Upper lobe of left lung (tissue), 6 donors: Measurements from ENCODE around the gene COL8A2. TPM values are rescaled to one million over a fixed set of nuclear protein-coding genes. Genes with fewer than 3 reads are reported as not detected.

Source experiments
- ATAC-seq, 2 donors: fragments of 200-7000 bp; cut with Tn5 transposase; one replicate each; pipeline ENCODE4 v1.9.1; 2022; ENCODE audit warnings: mild to moderate bottlenecking in 2 of 2, moderate library complexity in 2 of 2; ENCODE audit not compliant: low FRiP score in 2 of 2
- DNase-seq, 2 donors: peaks; one replicate each; pipeline ENCODE4 v3.0.0-alpha.2; 2019 to 2020
- H3K27ac ChIP-seq, 4 donors: fragments of 200-600 bp; sonication (generic); one replicate each; pipeline ENCODE4 v1.5.1; 2016 to 2019
- H3K27me3 ChIP-seq, 4 donors: fragments of 200-600 bp; sonication (generic); one replicate each; pipeline ENCODE4 v1.5.1; 2017 to 2019
- H3K36me3 ChIP-seq, 4 donors: fragments of 200-600 bp; sonication (generic); one replicate each; pipeline ENCODE4 v1.5.1; 2016 to 2019
- H3K4me1 ChIP-seq, 4 donors: fragments of 200-600 bp; sonication (generic); one replicate each; pipeline ENCODE4 v1.5.1; 2018 to 2019
- H3K4me3 ChIP-seq, 4 donors: fragments of 200-600 bp; sonication (generic); one replicate each; pipeline ENCODE4 v1.5.1; 2017 to 2019; ENCODE audit warnings: mild to moderate bottlenecking in 2 of 4, moderate library complexity in 1 of 4
- H3K9me3 ChIP-seq, 4 donors: fragments of 200-600 bp; sonication (generic); one replicate each; pipeline ENCODE4 v1.5.1; 2018 to 2019
- EP300 ChIP-seq, 4 donors: sonication (generic); formaldehyde crosslinking; IDR thresholded peaks; one replicate each; pipeline ENCODE4 v1.5.1; 2017; ENCODE audit warnings: antibody characterized with exemption in 4 of 4, control low read depth in 2 of 4
- POLR2A ChIP-seq, 4 donors: fragments of 450-650 bp; IDR thresholded peaks; one replicate each; pipeline ENCODE4 v1.5.1; 2016 to 2017; ENCODE audit warnings: antibody characterized with exemption in 4 of 4, mild to moderate bottlenecking in 2 of 4
- POLR2AphosphoS5 ChIP-seq, 2 donors: sonication (generic); formaldehyde crosslinking; IDR thresholded peaks; one replicate each; pipeline ENCODE4 v1.5.1; 2017; ENCODE audit warnings: antibody characterized with exemption in 2 of 2
- WGBS, 2 donors: methylation state at CpG; one replicate each; pipeline ENCODE4 v1.1.5; 2017 to 2018; 5-methylcytosine and 5-hydroxymethylcytosine counted together
- total RNA-seq, 6 donors: library from RNA; depleted of rRNA in 4 of 6; stranded (reverse); fragments of >200 nt in 4 of 6; gene quantifications; one replicate each; pipeline versions ENCODE4 v1.1.0 to v1.2.1, GENCODE V29; 2016 to 2021
- TF ChIP-seq, protein P1 (sequence below), 6 experiments: fragments of 450-650 bp in 4 of 6; fragments of 200-600 bp in 2 of 6; sonication (generic) in 2 of 6; IDR thresholded peaks; one replicate each; pipeline ENCODE4 v1.5.1; 2016 to 2019; ENCODE audit warnings: antibody characterized with exemption in 6 of 6
- donor health status: DM: no; HTN: no; CAD: no; lungs with moderate emphysema.
- donor health status: DM: no; HTN: yes; CAD: no; lungs with severe emphysema.

COL8A2 gene
- total RNA-seq, 6 donors from 2014 or later = 2.5 to 20.8 (median 11.4) TPM

DNA sequence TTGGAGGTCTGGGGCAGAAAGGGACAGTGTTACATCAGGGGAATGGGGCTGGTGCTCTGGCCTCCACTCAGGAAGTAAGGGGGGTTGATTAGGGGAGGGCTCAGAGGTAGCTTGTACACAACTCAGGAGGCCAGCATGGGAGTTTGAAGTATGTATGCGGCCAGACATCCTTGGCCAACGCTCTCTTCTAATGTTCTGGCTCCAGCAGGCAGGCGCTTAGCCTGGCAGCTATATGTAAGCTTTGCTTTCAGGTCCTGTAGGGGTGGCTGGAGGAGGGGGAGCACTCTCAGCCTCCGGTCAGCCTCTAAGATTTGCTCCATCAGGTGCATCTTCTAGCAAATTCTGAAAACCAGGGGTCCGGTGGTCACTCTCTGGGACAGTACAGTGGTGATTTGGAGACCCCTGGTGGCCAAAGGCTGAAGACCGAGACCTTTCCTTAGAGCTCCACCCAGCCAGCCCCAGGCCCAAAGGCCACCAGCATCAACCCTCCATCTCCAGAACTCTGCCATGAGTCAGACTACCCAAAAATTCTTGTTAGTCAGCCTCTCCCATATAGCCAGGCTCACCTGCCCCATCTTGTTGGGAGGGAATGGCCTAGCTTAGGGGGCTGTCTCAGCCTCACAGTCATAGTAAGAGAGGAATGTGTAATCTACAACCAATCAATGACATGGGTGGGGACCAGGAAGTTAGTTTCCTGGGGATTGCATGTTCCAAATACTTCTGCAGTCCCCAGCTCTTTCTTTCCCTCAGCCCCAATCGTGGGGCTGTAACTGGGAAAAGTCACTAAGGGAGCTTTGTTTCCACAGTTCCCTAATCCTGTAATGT, 9.7 kb upstream of the COL8A2 start:
- Histone ChIP-seq H3K4me1 (peaks cover 18 to 29% (median 25%) of the 10 kb centered on the region in 4 donors), H3K27ac (peak overlapping the region in 3 of 4 donors; percentile 10 to 76 (median 21)), H3K9me3 (no peaks in the 10 kb centered on the region), H3K36me3 (peaks cover 10 to 38% (median 30%) of the 10 kb centered on the region in 4 donors), H3K4me3 (no peak overlapping the region), H3K27me3 (no peaks in the 10 kb centered on the region)
- TF ChIP-seq, protein P1, sequence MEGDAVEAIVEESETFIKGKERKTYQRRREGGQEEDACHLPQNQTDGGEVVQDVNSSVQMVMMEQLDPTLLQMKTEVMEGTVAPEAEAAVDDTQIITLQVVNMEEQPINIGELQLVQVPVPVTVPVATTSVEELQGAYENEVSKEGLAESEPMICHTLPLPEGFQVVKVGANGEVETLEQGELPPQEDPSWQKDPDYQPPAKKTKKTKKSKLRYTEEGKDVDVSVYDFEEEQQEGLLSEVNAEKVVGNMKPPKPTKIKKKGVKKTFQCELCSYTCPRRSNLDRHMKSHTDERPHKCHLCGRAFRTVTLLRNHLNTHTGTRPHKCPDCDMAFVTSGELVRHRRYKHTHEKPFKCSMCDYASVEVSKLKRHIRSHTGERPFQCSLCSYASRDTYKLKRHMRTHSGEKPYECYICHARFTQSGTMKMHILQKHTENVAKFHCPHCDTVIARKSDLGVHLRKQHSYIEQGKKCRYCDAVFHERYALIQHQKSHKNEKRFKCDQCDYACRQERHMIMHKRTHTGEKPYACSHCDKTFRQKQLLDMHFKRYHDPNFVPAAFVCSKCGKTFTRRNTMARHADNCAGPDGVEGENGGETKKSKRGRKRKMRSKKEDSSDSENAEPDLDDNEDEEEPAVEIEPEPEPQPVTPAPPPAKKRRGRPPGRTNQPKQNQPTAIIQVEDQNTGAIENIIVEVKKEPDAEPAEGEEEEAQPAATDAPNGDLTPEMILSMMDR (IDR thresholded peaks at IDR 0.05) = peak; percentile 53 to 69 (median 60)
- no peak for TF ChIP-seq POLR2AphosphoS5 (IDR thresholded peaks at IDR 0.05)
- ATAC-seq (peak; percentile 65 to 86), DNase-seq (peak in 1 of 2 donors; percentile 48)
- 62 to 66% methylated on average over 7 of the region's 7 CpGs for WGBS, 2 donors

DNA sequence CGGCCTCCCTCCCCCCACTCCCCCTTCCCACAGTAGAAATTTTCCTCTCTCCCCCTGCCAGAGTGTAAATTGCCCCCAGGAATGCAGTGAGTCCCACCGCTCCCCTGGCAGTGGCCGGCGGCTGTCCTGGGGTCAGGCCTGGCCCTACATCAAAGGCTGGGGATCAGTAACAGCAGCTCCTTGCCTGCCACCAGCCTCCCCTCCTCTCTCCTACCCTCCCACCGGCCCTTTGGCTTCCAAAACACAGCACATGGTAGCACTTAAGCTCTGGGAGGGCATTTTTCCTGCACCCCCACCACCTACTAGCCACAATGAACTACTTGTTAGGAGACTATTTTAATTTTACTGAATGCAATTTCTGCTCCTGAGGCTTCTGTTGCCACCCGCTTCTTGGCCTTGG, 9.0 kb upstream of the COL8A2 start:
- H3K4me3 ChIP-seq = no peak overlapping the region
- peaks cover 18 to 29% (median 25%) of the 10 kb centered on the region in 4 donors for H3K4me1 ChIP-seq
- no peak overlapping the region for H3K27ac ChIP-seq
- no peaks in the 10 kb centered on the region for H3K9me3 ChIP-seq
- no peak for TF ChIP-seq POLR2A (IDR thresholded peaks at IDR 0.05)
- TF ChIP-seq, protein P1 (IDR thresholded peaks at IDR 0.05) = no peak
- TF ChIP-seq POLR2AphosphoS5 (IDR thresholded peaks at IDR 0.05) = no peak
- TF ChIP-seq EP300 (IDR thresholded peaks at IDR 0.05) = no peak
- WGBS, 2 donors = 78 to 79% methylated on average over 5 to 6 of the region's 6 CpGs
- DNase-seq = no peak
- no peak for ATAC-seq
- peaks cover 5 to 31% (median 23%) of the 10 kb centered on the region in 4 donors for H3K36me3 ChIP-seq
- no peaks in the 10 kb centered on the region for H3K27me3 ChIP-seq

DNA sequence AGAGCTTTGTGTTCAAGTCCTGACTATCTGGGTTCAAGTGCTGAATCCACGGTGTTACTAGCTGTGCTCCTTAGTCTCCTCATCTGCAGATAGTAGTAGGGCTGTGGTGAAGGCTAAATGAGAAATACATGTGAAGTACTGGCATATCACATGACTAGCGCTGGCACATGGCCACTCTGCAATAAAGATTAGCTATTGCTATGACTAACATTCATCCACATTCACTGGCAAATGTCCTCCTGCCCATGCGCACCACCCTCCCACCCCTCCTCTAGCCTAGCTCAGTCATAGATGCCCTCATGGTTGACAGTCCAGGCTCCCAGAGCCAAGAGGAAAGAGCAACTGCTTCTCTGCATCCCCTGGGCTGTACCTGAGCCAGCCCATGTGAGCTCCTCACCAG, 8.5 kb upstream of the COL8A2 start:
- H3K9me3 ChIP-seq = no peaks in the 10 kb centered on the region
- H3K4me1 ChIP-seq = peaks cover 18 to 29% (median 25%) of the 10 kb centered on the region in 4 donors
- 73 to 81% methylated on average over 3 of the region's 3 CpGs for WGBS, 2 donors
- H3K4me3 ChIP-seq = no peak overlapping the region
- DNase-seq (no peak), ATAC-seq (peak; percentile 42 to 46)
- H3K27ac ChIP-seq = no peak overlapping the region
- no peaks in the 10 kb centered on the region for H3K27me3 ChIP-seq
- H3K36me3 ChIP-seq = peaks cover 5 to 25% (median 21%) of the 10 kb centered on the region in 4 donors
- TF ChIP-seq EP300 (IDR thresholded peaks at IDR 0.05) = no peak
- TF ChIP-seq POLR2AphosphoS5 (IDR thresholded peaks at IDR 0.05) = no peak
- TF ChIP-seq, protein P1 (IDR thresholded peaks at IDR 0.05) = no peak
- no peak for TF ChIP-seq POLR2A (IDR thresholded peaks at IDR 0.05)

GRCh38 chr1:36132029-36132428, 7.0 kb upstream of the COL8A2 start:
- DNase-seq = no peak
- ATAC-seq = no peak
- TF ChIP-seq EP300 (IDR thresholded peaks at IDR 0.05) (no peak), POLR2A (IDR thresholded peaks at IDR 0.05) (no peak), POLR2AphosphoS5 (IDR thresholded peaks at IDR 0.05) (no peak)
- TF ChIP-seq, protein P1 (IDR thresholded peaks at IDR 0.05) = no peak
- Histone ChIP-seq H3K4me1 (peaks cover 18 to 26% (median 24%) of the 10 kb centered on the region in 4 donors), H3K9me3 (no peaks in the 10 kb centered on the region), H3K36me3 (peaks cover 4 to 11% (median 7%) of the 10 kb centered on the region in 4 donors), H3K27ac (no peak overlapping the region), H3K27me3 (no peaks in the 10 kb centered on the region), H3K4me3 (no peak overlapping the region)
- 78 to 86% methylated on average over 3 of the region's 3 CpGs for WGBS, 2 donors

- Histone ChIP-seq H3K4me1 (peaks cover 6 to 21% (median 10%) of the 10 kb centered on the region in 4 donors), H3K9me3 (no peaks in the 10 kb centered on the region), H3K4me3 (no peak overlapping the region), H3K27me3 (peaks cover 0 to 12% (median 2%) of the 10 kb centered on the region in 4 donors), H3K27ac (no peak overlapping the region), H3K36me3 (no peaks in the 10 kb centered on the region)
- WGBS, 2 donors = 88 to 98% methylated on average over 3 of the region's 3 CpGs
- DNase-seq (no peak), ATAC-seq (no peak)
- TF ChIP-seq EP300 (IDR thresholded peaks at IDR 0.05) = no peak
- TF ChIP-seq POLR2A (IDR thresholded peaks at IDR 0.05) = no peak
- no peak for TF ChIP-seq POLR2AphosphoS5 (IDR thresholded peaks at IDR 0.05)
- TF ChIP-seq, protein P1 (IDR thresholded peaks at IDR 0.05) = no peak
These were observed 3.8 kb upstream of the COL8A2 start for GRCh38 chr1:36128905-36129206.
